HepG2 (cell line): ENCODE measurements around the gene ENC1. TPM values are rescaled to one million over a fixed set of nuclear protein-coding genes. Genes with fewer than 3 reads are reported as not detected.
A peak's percentile ranks its signal among the peaks of the same experiment; 100 is the strongest.

Experiments
- ATF7-NPFF ChIP-seq: sonication (generic); formaldehyde crosslinking; IDR thresholded peaks from 2 replicates; pipeline ENCODE4 v1.8.1; 2023; ENCODE audit warnings: mild to moderate bottlenecking, low read depth, missing genetic modification reagents, moderate library complexity
- DMAP1 ChIP-seq: IDR thresholded peaks from 2 replicates; pipeline ENCODE4 v1.6.1; 2016
- DNMT3B ChIP-seq: conservative IDR thresholded peaks from 2 replicates; pipeline ENCODE4 v1.6.1; 2016; ENCODE audit warnings: missing biosample characterization, control low read depth
- HOXA5 ChIP-seq: sonication (generic); formaldehyde crosslinking; IDR thresholded peaks from 2 replicates; pipeline ENCODE4 v1.4.0; 2020; ENCODE audit warnings: missing genetic modification reagents
- PAX8 ChIP-seq: sonication (generic); formaldehyde crosslinking; IDR thresholded peaks from 2 replicates; pipeline ENCODE4 v1.8.0; 2022; ENCODE audit warnings: mild to moderate bottlenecking, missing genetic modification reagents, borderline replicate concordance
- PPARG ChIP-seq: conservative IDR thresholded peaks from 2 replicates; pipeline ENCODE4 v1.6.1; 2016; ENCODE audit warnings: missing biosample characterization, missing genetic modification reagents
- REXO4 ChIP-seq: sonication (generic); formaldehyde crosslinking; IDR thresholded peaks from 2 replicates; pipeline ENCODE4 v1.8.0; 2022; ENCODE audit warnings: missing genetic modification reagents, mild to moderate bottlenecking, borderline replicate concordance
- STAG1 ChIP-seq: sonication (generic); formaldehyde crosslinking; IDR thresholded peaks from 2 replicates; pipeline ENCODE4 v1.4.0; 2020; ENCODE audit warnings: missing genetic modification reagents
- TARDBP ChIP-seq: sonication (generic); formaldehyde crosslinking; IDR thresholded peaks from 2 replicates; pipeline ENCODE4 v1.8.0; 2022; ENCODE audit warnings: mild to moderate bottlenecking, missing genetic modification reagents
- TERF1 ChIP-seq: sonication (generic); formaldehyde crosslinking; IDR thresholded peaks from 2 replicates; pipeline ENCODE4 v1.8.0; 2022; ENCODE audit warnings: mild to moderate bottlenecking, missing genetic modification reagents, moderate library complexity
- XRCC5 ChIP-seq: fragments of 200-400 bp; formaldehyde crosslinking; optimal IDR thresholded peaks from 2 replicates; pipeline ENCODE3; 2017; ENCODE audit warnings: mild to moderate bottlenecking, low read length
- YY1 ChIP-seq: IDR thresholded peaks from 2 replicates; pipeline ENCODE4 v1.6.1; 2011; ENCODE audit warnings: low read length, low read depth, moderate library complexity, mild to moderate bottlenecking; ENCODE audit not compliant: insufficient read depth, insufficient replicate concordance
- ZFP91 ChIP-seq: sonication (generic); formaldehyde crosslinking; IDR thresholded peaks from 2 replicates; pipeline ENCODE4 v1.9.0; 2022; ENCODE audit warnings: missing genetic modification reagents, mild to moderate bottlenecking, borderline replicate concordance
- ZKSCAN5 ChIP-seq: sonication (generic); formaldehyde crosslinking; IDR thresholded peaks from 2 replicates; pipeline ENCODE4 v1.5.1; 2020; ENCODE audit warnings: mild to moderate bottlenecking, missing genetic modification reagents
- ZNF143 ChIP-seq: sonication (generic); formaldehyde crosslinking; IDR thresholded peaks from 2 replicates; pipeline ENCODE4 v1.4.0; 2020; ENCODE audit warnings: missing genetic modification reagents
- ZSCAN5A ChIP-seq: sonication (generic); formaldehyde crosslinking; IDR thresholded peaks from 2 replicates; pipeline ENCODE4 v1.8.0; 2022; ENCODE audit warnings: mild to moderate bottlenecking, missing genetic modification reagents, borderline replicate concordance
- polyA plus RNA-seq, 8 experiments: library from polyadenylated mRNA; depleted of rRNA in 3 of 8; stranded (reverse) in 7 of 8; unstranded in 1 of 8; fragments of >200 nt; fragmentation: Illumina TruSeq in 4 of 8; extraction: Trizol in 4 of 8; gene quantifications; 2 replicates each; pipeline versions ENCODE4 v1.2.1 to v1.2.3, GENCODE V29; 2011 to 2016; ENCODE audit warnings: low read depth in 4 of 8, missing spikeins in 1 of 8, mixed read lengths in 1 of 8; ENCODE audit not compliant: insufficient read depth in 1 of 8
- total RNA-seq, 5 experiments: library from RNA; depleted of rRNA; stranded (reverse); fragments of >200 nt; fragmentation: Illumina TruSeq; extraction: Trizol; gene quantifications; 2 replicates each; pipeline ENCODE4 v1.2.3, GENCODE V29; 2016; ENCODE audit warnings: low read depth in 1 of 5
- TF ChIP-seq, protein P1 (sequence below): sonication (generic); formaldehyde crosslinking; IDR thresholded peaks from 2 replicates; pipeline ENCODE4 v1.4.0; 2020; ENCODE audit warnings: missing genetic modification reagents, borderline replicate concordance
- TF ChIP-seq, protein P2 (sequence below): sonication (generic); formaldehyde crosslinking; IDR thresholded peaks from 2 replicates; pipeline ENCODE4 v1.8.1; 2023; ENCODE audit warnings: missing genetic modification reagents, inconsistent platforms, borderline replicate concordance
- TF ChIP-seq, protein P3 (sequence below): sonication (generic); formaldehyde crosslinking; IDR thresholded peaks from 2 replicates; pipeline ENCODE4 v1.5.0; 2020; ENCODE audit warnings: mild to moderate bottlenecking, missing genetic modification reagents, moderate library complexity

ENC1 gene
- total and polyA plus RNA-seq, 2 of the 13 experiments (the other 11 are each of a cell fraction or from before 2014, with no cell fraction given), result 63.8 to 64.4 TPM

DNA sequence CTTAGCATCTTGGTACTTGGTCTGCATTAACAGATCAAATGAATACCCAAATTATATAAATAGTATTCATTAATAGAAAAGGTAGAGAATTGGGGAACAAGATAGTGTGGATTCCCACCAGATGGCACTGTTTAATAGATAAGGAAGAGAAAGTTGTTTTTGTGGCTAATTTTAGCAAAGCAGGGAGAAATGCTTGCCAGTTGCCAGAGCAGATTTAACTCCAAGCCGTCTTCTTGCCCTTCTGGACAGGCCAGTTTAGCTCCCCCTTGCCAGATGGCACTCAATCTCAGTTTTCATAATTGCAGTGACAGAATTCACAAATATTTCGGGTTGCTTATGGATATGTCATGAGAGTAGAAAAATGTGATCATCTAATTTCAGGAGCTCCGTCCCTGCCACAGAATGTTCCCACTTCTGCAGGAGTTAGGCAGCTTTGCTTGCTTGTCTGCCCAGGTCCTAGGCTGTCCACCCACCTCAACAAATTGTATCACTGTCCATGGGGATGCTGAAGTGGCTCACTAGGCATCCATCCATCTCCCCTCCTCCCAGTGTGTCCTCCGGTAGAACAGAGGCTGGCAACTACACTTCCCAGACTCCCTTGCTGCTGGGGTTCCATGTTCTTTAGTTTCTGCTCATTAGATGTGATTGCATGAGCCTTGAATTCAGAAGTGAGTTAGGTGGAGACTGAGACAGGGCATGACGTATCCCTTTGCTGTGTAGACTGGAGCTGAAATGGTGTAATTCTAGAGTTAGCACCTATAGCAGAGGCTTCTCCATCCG is 32.7 kb upstream of the ENC1 start (continued):
- TF ChIP-seq ZSCAN5A (CRISPR knock-in tag) (no peak), HOXA5 (no peak), TARDBP (no peak), REXO4 (CRISPR knock-in tag) (no peak), ZKSCAN5 (CRISPR knock-in tag) (no peak), PAX8 (CRISPR knock-in tag) (no peak), ZNF143 (CRISPR knock-in tag) (peak; percentile 85), STAG1 (peak; percentile 77), TERF1 (CRISPR knock-in tag) (no peak), ATF7-NPFF (no peak), XRCC5 (peak; percentile 15), PPARG (CRISPR knock-in tag) (no peak), DMAP1 (no peak), YY1 (peak; percentile 65), ZFP91 (CRISPR knock-in tag) (no peak), DNMT3B (CRISPR knock-in tag) (no peak)
- TF ChIP-seq, protein P1, sequence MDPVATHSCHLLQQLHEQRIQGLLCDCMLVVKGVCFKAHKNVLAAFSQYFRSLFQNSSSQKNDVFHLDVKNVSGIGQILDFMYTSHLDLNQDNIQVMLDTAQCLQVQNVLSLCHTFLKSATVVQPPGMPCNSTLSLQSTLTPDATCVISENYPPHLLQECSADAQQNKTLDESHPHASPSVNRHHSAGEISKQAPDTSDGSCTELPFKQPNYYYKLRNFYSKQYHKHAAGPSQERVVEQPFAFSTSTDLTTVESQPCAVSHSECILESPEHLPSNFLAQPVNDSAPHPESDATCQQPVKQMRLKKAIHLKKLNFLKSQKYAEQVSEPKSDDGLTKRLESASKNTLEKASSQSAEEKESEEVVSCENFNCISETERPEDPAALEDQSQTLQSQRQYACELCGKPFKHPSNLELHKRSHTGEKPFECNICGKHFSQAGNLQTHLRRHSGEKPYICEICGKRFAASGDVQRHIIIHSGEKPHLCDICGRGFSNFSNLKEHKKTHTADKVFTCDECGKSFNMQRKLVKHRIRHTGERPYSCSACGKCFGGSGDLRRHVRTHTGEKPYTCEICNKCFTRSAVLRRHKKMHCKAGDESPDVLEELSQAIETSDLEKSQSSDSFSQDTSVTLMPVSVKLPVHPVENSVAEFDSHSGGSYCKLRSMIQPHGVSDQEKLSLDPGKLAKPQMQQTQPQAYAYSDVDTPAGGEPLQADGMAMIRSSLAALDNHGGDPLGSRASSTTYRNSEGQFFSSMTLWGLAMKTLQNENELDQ, result no peak
- TF ChIP-seq, protein P2, sequence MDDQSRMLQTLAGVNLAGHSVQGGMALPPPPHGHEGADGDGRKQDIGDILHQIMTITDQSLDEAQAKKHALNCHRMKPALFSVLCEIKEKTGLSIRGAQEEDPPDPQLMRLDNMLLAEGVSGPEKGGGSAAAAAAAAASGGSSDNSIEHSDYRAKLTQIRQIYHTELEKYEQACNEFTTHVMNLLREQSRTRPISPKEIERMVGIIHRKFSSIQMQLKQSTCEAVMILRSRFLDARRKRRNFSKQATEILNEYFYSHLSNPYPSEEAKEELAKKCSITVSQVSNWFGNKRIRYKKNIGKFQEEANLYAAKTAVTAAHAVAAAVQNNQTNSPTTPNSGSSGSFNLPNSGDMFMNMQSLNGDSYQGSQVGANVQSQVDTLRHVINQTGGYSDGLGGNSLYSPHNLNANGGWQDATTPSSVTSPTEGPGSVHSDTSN (CRISPR knock-in tag), result no peak
- TF ChIP-seq, protein P3, sequence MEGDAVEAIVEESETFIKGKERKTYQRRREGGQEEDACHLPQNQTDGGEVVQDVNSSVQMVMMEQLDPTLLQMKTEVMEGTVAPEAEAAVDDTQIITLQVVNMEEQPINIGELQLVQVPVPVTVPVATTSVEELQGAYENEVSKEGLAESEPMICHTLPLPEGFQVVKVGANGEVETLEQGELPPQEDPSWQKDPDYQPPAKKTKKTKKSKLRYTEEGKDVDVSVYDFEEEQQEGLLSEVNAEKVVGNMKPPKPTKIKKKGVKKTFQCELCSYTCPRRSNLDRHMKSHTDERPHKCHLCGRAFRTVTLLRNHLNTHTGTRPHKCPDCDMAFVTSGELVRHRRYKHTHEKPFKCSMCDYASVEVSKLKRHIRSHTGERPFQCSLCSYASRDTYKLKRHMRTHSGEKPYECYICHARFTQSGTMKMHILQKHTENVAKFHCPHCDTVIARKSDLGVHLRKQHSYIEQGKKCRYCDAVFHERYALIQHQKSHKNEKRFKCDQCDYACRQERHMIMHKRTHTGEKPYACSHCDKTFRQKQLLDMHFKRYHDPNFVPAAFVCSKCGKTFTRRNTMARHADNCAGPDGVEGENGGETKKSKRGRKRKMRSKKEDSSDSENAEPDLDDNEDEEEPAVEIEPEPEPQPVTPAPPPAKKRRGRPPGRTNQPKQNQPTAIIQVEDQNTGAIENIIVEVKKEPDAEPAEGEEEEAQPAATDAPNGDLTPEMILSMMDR, result peak; percentile 58
